Limb (tissue), 2 donors: ENCODE measurements around the gene RANBP10.
A peak's percentile ranks its signal among the peaks of the same experiment; 100 is the strongest.
"Not testable (repeated sequence)": the region's sequence is repeated elsewhere in the genome, so short reads cannot be mapped to it uniquely, and the experiment has no call there.

Experiments
- DNase-seq, 2 donors: peaks; one replicate each; pipeline ENCODE4 v3.0.0-alpha.2; 2016; ENCODE audit errors: extremely low spot score in 2 of 2

Gene RANBP10

DNA sequence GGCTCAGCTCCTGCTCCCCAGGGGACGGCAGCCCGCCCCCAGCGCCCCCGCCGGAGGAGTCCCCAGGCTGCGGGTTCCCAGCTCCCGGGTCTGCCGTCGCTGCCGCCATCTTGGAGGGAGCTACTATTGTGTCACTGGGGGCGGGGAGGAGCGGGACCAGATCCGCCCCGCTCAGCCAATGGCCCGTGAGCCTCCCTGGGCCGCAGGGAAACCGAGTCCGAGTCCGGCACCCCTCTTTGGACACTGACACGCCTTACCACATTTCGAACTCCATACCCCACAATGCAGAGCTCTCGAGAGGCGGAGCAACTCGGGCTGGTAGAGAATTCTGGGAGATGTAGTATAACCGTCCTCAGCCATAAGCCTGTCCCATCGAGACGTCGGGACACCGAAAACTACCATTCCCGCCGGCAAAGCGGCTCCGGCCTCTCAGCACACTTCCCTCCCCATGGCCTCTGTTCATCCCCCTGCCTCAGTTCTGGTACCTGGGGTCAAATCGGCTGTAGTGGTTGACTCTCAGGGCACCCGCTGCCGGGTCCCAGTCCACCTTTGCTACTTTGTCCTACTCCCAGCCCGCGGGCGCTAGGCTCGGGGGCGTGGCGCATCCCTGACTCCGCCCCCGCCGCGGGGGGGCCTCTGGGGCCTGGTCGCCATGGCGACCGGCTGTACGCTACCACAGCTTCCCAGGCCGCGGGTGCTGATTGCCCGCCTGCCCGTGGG, at the start of gene RANBP10, which contains the start of gene TSNAXIP1:
Gene RANBP10 (minus strand): TSS at position 133 of the 720 bp plus-strand sequence. CDS start 24 bp downstream, at position 109.
Gene TSNAXIP1 (plus strand): TSS at position 462 of the 720 bp plus-strand sequence. CDS start 261 bp downstream, outside the sequence.
- DNase-seq: peak; percentile 97 to 99

DNA sequence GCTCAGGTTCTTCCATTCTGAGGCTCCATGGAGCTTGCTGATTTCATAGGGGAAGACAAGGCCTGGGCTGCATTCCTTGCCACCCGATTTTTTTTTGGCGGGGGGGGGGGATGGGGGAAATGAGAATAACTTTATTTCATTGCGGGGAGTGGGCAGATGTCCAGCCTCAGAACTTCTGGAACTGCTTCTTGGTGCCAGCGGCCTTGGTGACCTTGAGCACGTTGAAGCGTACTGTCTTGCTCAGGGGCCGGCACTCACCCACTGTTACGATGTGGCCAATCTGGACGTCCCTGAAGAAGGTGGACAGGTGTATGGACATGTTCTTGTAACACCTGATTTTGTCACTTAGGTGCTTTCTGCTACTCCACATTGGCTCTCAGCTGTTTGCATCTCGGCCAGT, 49.4 kb upstream of the RANBP10 start:
- no peak for DNase-seq

DNA sequence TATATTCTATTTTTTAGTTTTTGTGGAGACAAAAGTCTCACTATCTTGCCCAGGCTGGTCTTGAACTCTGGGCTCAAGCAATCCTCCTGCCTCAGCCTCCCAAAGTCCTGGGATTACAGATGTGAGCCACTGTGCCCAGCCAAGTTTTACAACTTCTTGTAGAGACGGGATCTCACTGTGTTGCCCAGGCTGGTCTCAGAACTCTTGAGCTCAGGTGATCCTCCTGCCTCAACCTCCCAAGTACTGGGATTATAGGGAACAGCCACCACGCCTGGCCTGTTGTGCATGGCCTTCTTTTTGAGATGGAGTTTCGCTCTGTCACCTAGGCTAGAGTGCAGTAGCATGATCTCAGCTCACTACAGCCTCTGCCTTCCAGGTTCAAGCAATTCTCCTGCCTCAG, 47.3 kb upstream of the RANBP10 start:
- no peak for DNase-seq

DNA sequence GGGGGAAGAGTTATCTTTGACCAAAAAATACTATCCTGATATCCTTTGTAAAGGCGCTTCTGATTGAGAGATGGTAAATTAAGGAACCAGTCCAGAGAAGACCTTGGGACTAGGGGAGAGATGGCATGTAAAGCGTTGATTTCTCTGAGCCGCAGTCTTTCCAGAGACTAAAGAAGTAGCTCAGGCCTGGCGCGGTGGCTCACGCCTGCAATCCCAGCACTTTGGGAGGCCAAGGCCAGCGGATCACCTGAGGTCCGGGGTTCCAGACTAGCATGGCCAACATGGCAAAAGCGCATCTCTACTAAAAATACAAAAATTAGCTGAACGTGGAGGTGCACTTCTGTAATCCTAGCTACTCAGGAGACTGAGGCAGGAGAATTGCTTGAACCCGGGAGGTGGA, 41.8 kb upstream of the RANBP10 start:
- DNase-seq: no peak

DNA sequence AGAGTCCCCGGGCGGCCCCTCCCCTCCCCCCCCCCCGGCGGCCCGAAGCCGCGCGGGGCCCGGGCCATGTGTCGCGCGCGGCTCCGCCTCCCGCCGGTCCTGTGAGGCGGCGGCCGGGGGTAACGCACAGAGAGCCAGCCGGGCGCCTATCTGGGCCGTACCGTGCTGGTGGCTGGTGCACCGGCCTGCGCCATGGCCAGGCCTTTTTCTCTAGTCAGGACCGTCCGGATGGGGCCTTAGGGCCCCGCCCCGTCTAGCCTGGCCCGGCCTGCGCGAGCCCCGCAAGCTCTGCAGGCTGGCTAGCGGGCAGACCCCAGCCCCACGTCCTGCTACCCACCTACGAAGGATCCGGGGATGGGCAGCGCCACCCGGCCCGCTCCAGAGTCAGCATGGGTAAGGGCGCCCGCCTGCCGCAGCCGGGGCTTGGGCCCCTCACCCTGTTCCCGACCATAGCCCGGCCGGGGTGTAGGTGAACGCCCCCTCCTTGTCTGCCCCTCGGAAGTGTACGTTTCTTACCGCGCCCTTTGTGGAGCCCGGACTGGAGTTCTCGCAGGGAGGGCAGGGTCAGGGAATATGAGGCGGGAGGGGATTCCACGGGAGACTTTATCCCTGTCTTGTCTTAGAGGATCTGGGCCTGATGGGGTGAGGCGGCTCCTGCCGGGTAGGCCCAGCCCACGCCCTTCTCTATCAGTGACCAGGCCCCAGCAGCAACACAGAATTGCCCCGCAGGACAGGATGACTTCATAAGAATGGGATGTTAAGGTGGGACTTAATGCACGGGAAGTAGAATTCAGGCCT, 40.9 kb upstream of the RANBP10 start, which contains the start of gene CENPT:
Gene CENPT (minus strand): TSS at position 630 of the 798 bp plus-strand sequence. CDS start 13,834 bp downstream, outside the sequence.
- DNase-seq: no peak

DNA sequence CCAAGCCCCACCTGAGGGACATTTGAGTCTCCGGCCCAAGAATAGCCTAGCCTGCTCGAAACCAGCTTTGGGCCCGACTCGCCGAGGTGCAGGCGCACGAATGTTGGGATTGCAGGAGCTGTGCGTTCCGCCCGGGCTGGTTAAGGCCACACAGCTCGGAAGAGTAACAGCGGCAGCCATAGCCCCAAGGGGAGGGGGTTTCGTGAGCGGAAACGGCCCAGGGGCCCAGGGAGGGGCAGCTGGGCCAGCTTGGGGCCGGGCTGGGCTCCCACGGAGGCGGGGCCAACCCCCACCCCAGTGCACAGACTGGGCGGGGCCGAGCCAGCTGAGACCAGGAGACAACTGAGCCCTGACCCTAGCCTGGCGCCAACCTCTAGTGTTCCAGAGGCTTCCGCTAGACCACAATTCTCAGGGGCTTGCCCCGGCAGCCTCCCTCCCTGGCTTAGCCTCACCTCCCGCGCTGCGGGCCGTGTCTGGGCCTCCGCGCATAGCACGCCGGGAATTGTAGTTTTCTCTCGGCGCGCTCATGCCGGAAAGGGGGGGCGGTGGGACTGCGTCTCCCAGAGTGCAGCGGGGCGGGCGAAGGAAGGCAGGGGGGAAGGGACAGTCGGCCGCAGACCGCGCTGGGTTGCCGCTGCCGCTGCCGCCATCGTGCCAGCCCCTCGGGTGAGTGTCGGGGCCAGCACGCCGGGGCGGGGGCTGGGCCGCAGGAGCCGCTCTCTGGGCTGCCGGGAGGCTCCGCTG, 40.1 kb upstream of the RANBP10 start, which contains the start of gene NUTF2:
Gene NUTF2 (plus strand): TSS at position 614 of the 744 bp plus-strand sequence. CDS start 18,198 bp downstream, outside the sequence.
- DNase-seq: peak; percentile 95 to 99

DNA sequence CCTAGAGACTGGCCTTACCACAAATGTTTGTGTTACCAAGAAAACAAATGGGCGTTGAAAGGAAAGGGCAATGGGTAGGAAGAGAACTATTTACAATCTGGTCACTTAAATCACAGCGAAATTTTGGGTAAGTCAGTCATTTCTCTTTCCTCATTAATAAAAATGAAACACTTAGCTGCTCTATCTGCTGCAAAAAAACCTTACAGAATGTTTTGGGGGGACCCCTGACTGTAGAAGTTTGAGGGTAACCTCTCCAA, 39.6 kb upstream of the RANBP10 start:
- DNase-seq: no peak

DNA sequence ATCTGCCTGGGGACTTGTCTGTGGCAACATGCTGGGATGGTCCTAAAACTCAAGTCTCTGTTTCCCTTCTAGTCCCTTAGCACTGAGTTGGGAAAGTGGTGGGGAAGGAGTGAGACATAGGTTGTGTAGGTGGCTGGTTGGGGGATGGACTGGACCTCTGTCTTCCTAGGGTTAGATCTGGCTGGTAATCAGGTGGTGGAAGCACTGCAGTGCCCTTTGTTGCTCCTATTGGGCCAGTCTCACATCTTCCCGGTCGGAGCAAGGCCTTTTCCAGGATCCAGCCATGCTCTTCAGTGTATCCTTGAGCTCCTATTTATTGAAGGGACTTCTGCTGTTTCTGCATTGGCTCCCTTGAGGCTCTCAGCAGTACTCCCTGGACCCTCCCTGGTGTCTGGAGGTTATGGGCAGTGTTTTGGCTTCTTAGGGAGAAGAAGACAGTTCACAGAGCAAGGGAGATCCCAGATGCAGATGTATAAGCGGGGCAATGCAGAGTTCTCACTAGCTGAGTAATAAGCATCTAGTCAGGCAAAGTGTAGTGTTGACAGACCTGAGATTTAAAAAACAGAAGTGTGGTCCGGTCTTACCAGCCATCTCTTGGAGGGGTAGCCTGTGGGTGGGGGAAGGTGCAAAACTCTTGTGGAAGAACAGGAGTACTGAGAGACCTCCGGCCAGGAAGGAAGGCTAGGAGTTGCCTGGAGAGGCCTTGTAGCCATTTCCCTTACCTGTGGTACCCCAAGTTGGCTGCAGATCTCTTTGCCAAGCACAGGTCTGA, 39.1 kb upstream of the RANBP10 start:
- no peak for DNase-seq

DNA sequence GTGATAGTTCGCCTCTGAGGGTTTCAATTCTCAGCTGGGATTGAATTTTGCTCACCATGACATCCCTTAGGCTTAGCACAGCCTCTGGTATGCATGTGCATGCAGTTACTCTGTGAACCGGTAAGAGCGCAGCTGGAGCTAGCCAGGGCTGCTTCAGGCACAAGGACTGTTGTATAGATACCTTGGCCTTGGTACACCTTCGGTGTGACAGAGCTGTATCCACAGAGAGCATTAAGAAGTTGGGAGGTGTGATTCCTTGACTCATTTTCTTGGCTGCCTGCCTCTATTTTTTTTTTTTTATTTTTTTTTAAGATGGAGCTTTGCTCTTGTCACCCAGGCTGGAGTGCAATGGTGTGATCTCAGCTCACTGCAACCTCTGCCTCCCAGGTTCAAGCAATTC, 38.1 kb upstream of the RANBP10 start:
- DNase-seq: no peak

DNA sequence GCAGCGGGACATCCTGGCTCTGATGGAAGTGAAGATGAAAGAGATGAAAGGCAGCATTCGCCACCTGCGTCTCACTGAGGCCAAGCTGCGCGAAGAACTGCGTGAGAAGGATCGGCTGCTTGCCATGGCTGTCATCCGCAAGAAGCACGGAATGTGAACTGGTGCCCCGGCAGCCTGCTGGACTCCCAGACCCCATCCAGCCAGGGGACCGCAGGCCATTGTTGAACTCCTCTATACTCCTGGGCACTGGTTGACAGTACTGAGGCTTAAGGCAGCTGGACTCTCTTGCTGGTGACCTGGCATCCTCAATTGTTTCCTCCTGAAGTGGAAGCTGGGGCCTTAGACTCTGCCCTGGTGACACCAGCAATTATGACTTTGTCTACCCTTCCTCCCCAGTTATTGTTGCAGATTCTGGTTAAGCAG, 37.0 kb upstream of the RANBP10 start:
- no peak for DNase-seq

DNA sequence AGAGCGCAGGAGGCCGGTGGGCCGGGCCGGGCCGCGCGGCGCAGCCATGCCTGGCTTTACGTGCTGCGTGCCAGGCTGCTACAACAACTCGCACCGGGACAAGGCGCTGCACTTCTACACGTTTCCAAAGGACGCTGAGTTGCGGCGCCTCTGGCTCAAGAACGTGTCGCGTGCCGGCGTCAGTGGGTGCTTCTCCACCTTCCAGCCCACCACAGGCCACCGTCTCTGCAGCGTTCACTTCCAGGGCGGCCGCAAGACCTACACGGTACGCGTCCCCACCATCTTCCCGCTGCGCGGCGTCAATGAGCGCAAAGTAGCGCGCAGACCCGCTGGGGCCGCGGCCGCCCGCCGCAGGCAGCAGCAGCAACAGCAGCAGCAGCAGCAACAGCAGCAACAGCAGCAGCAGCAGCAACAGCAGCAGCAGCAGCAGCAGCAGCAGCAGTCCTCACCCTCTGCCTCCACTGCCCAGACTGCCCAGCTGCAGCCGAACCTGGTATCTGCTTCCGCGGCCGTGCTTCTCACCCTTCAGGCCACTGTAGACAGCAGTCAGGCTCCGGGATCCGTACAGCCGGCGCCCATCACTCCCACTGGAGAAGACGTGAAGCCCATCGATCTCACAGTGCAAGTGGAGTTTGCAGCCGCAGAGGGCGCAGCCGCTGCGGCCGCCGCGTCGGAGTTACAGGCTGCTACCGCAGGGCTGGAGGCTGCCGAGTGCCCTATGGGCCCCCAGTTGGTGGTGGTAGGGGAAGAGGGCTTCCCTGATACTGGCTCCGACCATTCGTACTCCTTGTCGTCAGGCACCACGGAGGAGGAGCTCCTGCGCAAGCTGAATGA, 36.4 kb upstream of the RANBP10 start:
- DNase-seq: peak; percentile 34 to 66

DNA sequence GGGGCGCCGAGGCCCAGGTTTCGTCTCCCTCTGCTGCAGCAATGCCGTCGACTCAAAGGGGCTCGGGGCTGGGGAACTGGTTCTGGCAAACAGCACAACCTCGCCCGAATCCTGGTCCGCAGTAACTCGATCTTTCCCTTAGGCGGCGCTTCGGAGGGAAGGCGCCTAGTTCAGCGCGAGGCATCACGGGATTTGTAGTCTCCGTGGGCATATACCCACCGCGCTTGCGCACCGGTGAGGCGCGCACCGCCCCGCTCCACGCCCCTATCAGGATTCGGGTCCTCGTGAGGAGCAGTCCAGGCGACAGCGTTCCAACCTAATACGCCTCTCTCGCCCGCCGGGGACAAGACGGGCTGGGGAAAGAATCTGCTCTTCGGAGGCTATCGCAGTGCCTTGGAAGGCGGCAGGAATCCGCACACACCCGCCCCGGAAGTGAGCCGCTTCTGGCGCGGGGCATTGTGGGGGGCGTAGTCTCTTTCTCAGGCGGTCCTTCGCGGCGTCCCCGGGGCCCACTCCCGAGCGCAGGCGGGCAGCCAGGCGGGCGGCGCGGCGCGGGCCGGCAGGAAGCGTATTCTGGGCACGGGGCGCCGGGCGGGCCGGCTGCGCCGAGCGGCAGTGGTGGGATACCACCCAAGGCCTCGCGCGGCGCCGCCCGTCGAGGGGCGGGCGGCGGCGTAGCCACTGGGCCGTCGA, 35.6 kb upstream of the RANBP10 start, which contains the start of gene THAP11:
Gene THAP11 (plus strand): TSS at position 505 of the 693 bp plus-strand sequence. CDS start 235 bp downstream, outside the sequence.
- DNase-seq: peak; percentile 97

DNA sequence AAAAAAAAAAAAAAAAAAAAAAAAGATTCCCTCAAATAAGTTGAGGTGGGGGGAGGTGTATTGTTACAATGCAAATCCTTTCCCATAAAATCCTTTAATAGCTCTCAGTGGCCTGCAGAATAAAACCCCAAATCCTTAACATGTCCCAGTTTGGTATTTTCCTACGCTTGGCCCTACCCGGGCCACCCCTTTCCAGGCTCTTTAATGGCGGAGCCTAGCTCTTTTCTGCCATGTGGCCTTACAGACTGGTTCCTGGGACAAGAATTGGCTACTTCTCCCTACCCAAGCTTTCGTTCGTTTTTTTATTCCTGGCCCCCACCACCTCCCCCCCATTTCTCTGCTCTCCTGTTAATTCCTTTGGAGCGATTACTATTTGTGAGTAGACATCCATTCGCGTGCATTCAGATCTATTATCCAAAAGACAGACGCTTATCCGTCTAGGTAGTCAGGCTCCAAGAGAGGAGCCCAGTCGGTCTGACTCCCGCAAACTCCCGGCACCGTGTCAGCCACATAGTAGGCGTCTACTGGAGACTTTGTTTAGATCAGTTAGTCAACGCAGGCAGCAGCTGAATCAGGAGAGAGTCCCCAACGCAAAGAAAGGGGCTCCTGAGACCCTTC, 34.9 kb upstream of the RANBP10 start:
- DNase-seq: no peak

DNA sequence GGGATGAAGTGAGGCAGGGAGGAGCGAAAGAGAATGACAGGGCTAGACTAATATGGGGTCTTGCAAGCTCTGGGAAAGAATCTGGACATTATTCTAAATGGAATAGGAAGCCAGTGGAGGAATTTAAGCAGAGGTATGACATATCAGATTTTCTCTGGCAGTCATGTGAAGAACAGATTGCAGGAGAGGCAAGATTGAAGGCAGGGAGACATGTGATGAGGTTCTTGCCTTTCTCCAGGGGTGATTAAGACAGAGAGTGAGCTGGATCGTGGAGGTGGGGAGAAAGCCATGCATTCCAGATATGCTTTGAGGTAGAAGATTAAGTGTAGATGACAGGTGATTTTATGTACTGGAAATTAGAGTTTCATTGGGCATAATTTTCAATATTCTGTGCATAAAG, 31.5 kb upstream of the RANBP10 start:
- DNase-seq: no peak

DNA sequence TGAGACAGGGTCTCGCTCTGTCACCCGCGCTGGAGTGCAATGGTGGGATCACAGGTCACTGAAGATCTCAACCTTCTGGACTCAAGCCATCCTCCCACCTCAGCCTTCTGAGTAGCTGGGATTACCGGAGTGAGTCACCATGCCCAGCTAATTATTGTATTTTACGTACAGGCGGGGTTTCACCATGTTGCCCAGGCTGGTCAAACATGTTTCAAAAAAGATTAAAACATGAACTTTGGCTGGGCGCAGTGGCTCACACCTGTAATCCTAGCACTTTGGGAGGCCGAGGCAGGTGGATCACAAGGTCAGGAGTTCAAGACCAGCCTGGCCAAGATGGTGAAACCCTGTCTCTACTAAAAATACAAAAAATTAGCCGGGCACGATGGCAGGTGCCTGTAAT, 30.8 kb upstream of the RANBP10 start:
- not testable (repeated sequence) for DNase-seq

DNA sequence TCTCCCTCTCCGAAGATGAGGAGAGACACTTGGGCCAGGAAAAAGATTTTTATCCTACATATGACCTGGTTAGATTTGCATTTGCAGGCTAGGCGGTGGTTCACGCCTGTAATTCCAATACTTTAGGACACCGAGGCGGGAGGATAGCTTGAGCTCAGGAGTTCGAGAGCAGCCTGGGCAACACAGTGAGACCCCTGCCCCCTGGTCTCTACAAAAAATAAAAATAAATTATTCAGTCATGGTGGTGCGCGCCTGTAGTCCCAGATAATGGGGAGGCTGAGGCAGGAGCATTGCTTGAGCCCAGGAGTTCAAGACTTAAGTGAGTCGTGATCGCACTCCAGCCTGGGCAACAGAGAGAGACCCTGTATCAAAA, 27.9 kb upstream of the RANBP10 start:
- DNase-seq: no peak

DNA sequence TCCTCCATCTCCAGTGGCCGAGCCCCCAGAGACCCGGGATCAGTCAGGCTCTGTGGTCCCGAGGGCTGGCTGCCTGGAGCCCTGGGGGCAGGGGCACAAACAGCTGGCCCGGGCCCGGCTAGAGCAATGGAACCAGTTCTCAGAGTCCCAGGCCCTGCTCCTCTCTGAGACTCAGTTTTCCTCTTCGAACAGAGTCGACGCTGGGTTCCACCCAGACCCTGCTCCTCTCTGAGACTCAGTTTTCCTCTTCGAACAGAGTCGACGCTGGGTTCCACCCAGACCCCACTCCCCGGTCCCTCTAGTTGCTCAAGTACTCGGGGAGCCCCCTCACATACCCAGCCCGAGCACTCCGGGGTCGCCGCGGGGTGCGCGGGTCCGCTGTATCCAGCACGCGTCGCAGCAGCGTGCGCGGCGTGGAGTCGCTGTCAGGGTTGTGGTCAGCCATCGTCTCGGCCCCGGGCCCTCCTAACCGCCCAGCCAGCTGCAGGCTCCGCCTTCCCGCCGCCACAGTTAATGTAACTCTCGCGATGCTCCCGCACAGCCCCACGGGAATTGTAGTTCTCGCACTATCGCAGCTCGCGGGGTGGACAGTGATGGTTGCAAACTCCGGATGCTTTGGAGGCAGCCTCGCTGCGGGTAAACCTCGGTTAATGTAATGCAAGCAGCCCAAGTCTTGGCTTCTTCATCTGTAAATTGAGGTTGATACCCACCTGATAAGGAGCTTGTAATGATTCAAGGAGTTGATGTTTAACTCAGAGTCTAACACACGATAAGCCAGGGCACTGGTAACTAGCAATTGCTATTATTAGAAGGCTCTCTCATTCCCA, 27.3 kb upstream of the RANBP10 start:
- peak; percentile 94 to 97 for DNase-seq

DNA sequence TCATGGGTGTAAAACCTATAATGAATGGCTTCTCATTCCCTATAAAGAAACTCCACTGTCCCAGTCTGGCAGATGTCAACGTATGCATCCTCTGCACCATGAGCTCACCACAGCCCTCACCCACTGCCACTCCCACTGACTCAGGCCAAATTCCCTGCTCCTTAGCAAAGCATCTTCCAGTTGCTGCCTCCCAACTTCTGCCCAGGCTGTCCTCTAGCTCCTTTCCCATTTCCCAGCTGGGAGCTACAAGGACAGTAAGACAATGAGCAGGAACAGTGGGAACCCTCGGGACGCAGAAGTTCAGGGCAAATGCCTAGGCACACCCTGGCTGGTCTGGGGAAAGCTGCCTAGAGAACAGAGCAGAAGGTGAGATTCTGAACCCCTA, 26.7 kb upstream of the RANBP10 start:
- DNase-seq: no peak
